ENCODE data around the gene TRABD2B. TPM values are rescaled to one million over a fixed set of nuclear protein-coding genes. Genes with fewer than 3 reads are reported as not detected.

Gene TRABD2B
- total RNA-seq, 1 donor from 2014 or later: 6.2 TPM

- Mint-ChIP-seq H3K4me1 (peaks cover 48% of the 10 kb centered on the region), H3K27me3 (ENCODE audit: low read depth) (no peaks in the 10 kb centered on the region), H3K4me3 (no peak overlapping the region), H3K36me3 (no peaks in the 10 kb centered on the region), H3K27ac (peak overlapping the region; percentile 21), H3K9me3 (no peaks in the 10 kb centered on the region)
- DNase-seq (ENCODE audit: low spot score in 2 of 2, unreplicated experiment in 2 of 2): no peak
- no peak for TF ChIP-seq CTCF (IDR thresholded peaks at IDR 0.05; ENCODE audit: unreplicated experiment)
These were observed 187.7 kb downstream of the TRABD2B start for GRCh38 chr1:47809301-47810084.

GRCh38 chr1:47808612-47809011 lies 188.6 kb downstream of the TRABD2B start:
- Mint-ChIP-seq H3K4me3 (no peak overlapping the region), H3K4me1 (peaks cover 39% of the 10 kb centered on the region), H3K36me3 (no peaks in the 10 kb centered on the region), H3K27me3 (ENCODE audit: low read depth) (no peaks in the 10 kb centered on the region), H3K9me3 (no peaks in the 10 kb centered on the region), H3K27ac (no peak overlapping the region)
- no peak for TF ChIP-seq CTCF (IDR thresholded peaks at IDR 0.05; ENCODE audit: unreplicated experiment)
- no peak for DNase-seq (ENCODE audit: low spot score in 2 of 2, unreplicated experiment in 2 of 2)

GRCh38 chr1:47805921-47806361 lies 191.2 kb downstream of the TRABD2B start:
- no peak for DNase-seq (ENCODE audit: low spot score in 2 of 2, unreplicated experiment in 2 of 2)
- H3K27me3 Mint-ChIP-seq (ENCODE audit: low read depth): no peaks in the 10 kb centered on the region
- no peaks in the 10 kb centered on the region for H3K9me3 Mint-ChIP-seq
- TF ChIP-seq CTCF (IDR thresholded peaks at IDR 0.05; ENCODE audit: unreplicated experiment): no peak
- no peak overlapping the region for H3K4me3 Mint-ChIP-seq
- H3K27ac Mint-ChIP-seq: no peak overlapping the region
- H3K36me3 Mint-ChIP-seq: no peaks in the 10 kb centered on the region
- peaks cover 26% of the 10 kb centered on the region for H3K4me1 Mint-ChIP-seq

- no peak for TF ChIP-seq CTCF (IDR thresholded peaks at IDR 0.05; ENCODE audit: unreplicated experiment)
- Mint-ChIP-seq H3K9me3 (no peaks in the 10 kb centered on the region), H3K27ac (no peak overlapping the region), H3K4me1 (peaks cover 18% of the 10 kb centered on the region), H3K27me3 (ENCODE audit: low read depth) (no peaks in the 10 kb centered on the region), H3K4me3 (no peak overlapping the region), H3K36me3 (peaks cover 1% of the 10 kb centered on the region)
- no peak for DNase-seq (ENCODE audit: low spot score in 2 of 2, unreplicated experiment in 2 of 2)
These were observed 192.2 kb downstream of the TRABD2B start for GRCh38 chr1:47805018-47805417.

- peaks cover 1% of the 10 kb centered on the region for H3K36me3 Mint-ChIP-seq
- H3K4me3 Mint-ChIP-seq: no peak overlapping the region
- no peak overlapping the region for H3K27ac Mint-ChIP-seq
- no peak for DNase-seq (ENCODE audit: low spot score in 2 of 2, unreplicated experiment in 2 of 2)
- no peaks in the 10 kb centered on the region for H3K27me3 Mint-ChIP-seq (ENCODE audit: low read depth)
- TF ChIP-seq CTCF (IDR thresholded peaks at IDR 0.05; ENCODE audit: unreplicated experiment): no peak
- peaks cover 8% of the 10 kb centered on the region for H3K4me1 Mint-ChIP-seq
- H3K9me3 Mint-ChIP-seq: no peaks in the 10 kb centered on the region
These were observed 193.2 kb downstream of the TRABD2B start for GRCh38 chr1:47803815-47804501.

All from mesothelial cell of epicardium (in vitro differentiated cells).